Progenitor cell of endocrine pancreas (in vitro differentiated cells): ENCODE data around the gene PCDHA8. TPM values are rescaled to one million over a fixed set of nuclear protein-coding genes. Genes with fewer than 3 reads are reported as not detected.
"Not testable (repeated sequence)": the region's sequence is repeated elsewhere in the genome, so short reads cannot be mapped to it uniquely, and the experiment has no call there.

Source experiments
- DNase-seq: peaks from one replicate; pipeline ENCODE4 v3.0.0; 2021; ENCODE audit warnings: low spot score; ENCODE audit not compliant: unreplicated experiment
- H3K27ac Mint-ChIP-seq: 2 replicates; pipeline ENCODE4 v1.8.0; 2021; ENCODE audit warnings: mild to moderate bottlenecking, moderate library complexity, mixed read lengths
- H3K27me3 Mint-ChIP-seq: 2 replicates; pipeline ENCODE4 v1.8.0; 2021; ENCODE audit warnings: mixed read lengths
- H3K36me3 Mint-ChIP-seq: 2 replicates; pipeline ENCODE4 v1.8.0; 2022; ENCODE audit warnings: mixed read lengths; ENCODE audit not compliant: insufficient read depth
- H3K4me1 Mint-ChIP-seq: 2 replicates; pipeline ENCODE4 v1.8.0; 2021; ENCODE audit warnings: low read depth, mixed read lengths
- H3K4me3 Mint-ChIP-seq: 2 replicates; pipeline ENCODE4 v1.8.0; 2021; ENCODE audit warnings: low read depth, mild to moderate bottlenecking, moderate library complexity, mixed read lengths
- H3K9me3 Mint-ChIP-seq: 2 replicates; pipeline ENCODE4 v1.8.0; 2021; ENCODE audit warnings: low read depth, mixed read lengths
- CTCF ChIP-seq: fragments of 200-600 bp; sonication (generic); IDR thresholded peaks from one replicate; pipeline ENCODE4 v1.5.0; 2021; ENCODE audit warnings: antibody characterized with exemption, mild to moderate bottlenecking; ENCODE audit not compliant: unreplicated experiment
- total RNA-seq: library from RNA; stranded (reverse); gene quantifications from 2 replicates; pipeline ENCODE4 v1.2.1, GENCODE V29; 2021

PCDHA8 gene
- total RNA-seq, 1 donor from 2014 or later, result 4.9 TPM

DNA sequence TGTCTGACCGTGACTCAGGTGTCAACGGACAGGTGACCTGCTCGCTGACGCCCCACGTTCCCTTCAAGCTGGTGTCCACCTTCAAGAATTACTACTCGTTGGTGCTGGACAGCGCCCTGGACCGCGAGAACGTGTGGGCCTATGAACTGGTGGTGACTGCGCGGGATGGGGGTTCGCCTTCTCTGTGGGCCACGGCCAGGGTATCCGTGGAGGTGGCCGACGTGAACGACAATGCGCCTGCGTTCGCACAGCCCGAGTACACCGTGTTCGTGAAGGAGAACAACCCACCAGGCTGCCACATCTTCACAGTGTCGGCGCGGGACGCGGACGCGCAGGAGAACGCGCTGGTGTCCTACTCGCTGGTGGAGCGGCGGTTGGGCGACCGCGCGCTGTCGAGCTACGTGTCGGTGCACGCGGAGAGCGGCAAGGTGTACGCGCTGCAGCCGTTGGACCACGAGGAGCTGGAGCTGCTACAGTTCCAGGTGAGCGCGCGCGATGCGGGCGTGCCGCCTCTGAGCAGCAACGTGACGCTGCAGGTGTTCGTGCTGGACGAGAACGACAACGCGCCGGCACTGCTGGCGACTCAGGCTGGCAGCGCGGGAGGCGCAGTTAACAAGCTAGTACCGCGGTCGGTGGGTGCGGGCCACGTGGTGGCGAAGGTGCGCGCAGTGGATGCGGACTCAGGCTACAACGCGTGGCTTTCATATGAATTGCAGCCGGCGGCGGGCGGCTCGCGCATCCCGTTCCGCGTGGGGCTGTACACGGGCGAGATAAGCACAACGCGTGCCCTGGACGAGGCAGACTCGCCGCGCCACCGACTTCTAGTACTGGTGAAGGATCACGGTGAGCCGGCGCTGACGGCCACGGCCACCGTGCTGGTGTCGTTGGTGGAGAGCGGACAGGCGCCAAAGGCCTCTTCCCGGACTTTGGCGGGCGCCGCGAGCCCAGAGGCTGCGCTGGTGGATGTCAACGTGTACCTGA, 29.5 kb downstream of the PCDHA8 start:
- H3K27ac Mint-ChIP-seq, result no peak overlapping the region
- no peaks in the 10 kb centered on the region for H3K4me1 Mint-ChIP-seq
- no peak for DNase-seq
- H3K9me3 Mint-ChIP-seq, result peaks cover 21% of the 10 kb centered on the region
- H3K36me3 Mint-ChIP-seq, result peaks cover 61% of the 10 kb centered on the region
- no peak overlapping the region for H3K4me3 Mint-ChIP-seq
- no peaks in the 10 kb centered on the region for H3K27me3 Mint-ChIP-seq
- no peak for TF ChIP-seq CTCF

- no peaks in the 10 kb centered on the region for H3K4me1 Mint-ChIP-seq
- H3K27ac Mint-ChIP-seq, result peak within 1 kb of the TSS; percentile 99
- DNase-seq, result no peak
- peaks cover 36% of the 10 kb centered on the region for H3K9me3 Mint-ChIP-seq
- peak within 1 kb of the TSS; percentile 86 for H3K4me3 Mint-ChIP-seq
- H3K27me3 Mint-ChIP-seq, result no peaks in the 10 kb centered on the region
- peak; percentile 47 for TF ChIP-seq CTCF
- peaks cover 66% of the 10 kb centered on the region for H3K36me3 Mint-ChIP-seq
These were observed 34.4 kb downstream of the PCDHA8 start, which contains the start of gene PCDHA12 for GRCh38 chr5:140875085-140876065. PCDHA12 (plus strand) TSS chr5:140875308; CDS start chr5:140875473, 165 bp downstream.

- H3K4me1 Mint-ChIP-seq, DNase-seq, H3K4me3 Mint-ChIP-seq, H3K27me3 Mint-ChIP-seq: not testable (repeated sequence)
- H3K9me3 Mint-ChIP-seq, result peaks cover 47% of the 10 kb centered on the region
- H3K27ac Mint-ChIP-seq, result peak overlapping the region; percentile 33
- H3K36me3 Mint-ChIP-seq, result peaks cover 73% of the 10 kb centered on the region
These were observed 35.7 kb downstream of the PCDHA8 start for GRCh38 chr5:140876541-140877261.

DNA sequence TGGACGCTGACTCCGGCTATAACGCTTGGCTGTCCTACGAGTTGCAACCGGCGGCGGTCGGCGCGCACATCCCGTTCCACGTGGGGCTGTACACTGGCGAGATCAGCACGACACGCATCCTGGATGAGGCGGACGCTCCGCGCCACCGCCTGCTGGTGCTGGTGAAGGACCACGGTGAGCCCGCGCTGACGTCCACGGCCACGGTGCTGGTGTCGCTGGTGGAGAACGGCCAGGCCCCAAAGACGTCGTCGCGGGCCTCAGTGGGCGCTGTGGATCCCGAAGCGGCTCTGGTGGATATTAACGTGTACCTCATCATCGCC, 36.2 kb downstream of the PCDHA8 start:
- Mint-ChIP-seq H3K27ac (peak overlapping the region; percentile 20), H3K4me1 (no peaks in the 10 kb centered on the region), H3K9me3 (peaks cover 46% of the 10 kb centered on the region), H3K36me3 (peaks cover 74% of the 10 kb centered on the region), H3K27me3 (no peaks in the 10 kb centered on the region), H3K4me3 (no peak overlapping the region)
- no peak for TF ChIP-seq CTCF
- no peak for DNase-seq

- no peak for TF ChIP-seq CTCF
- Mint-ChIP-seq H3K27me3 (no peaks in the 10 kb centered on the region), H3K4me3 (no peak within 1 kb of the TSS), H3K36me3 (peaks cover 56% of the 10 kb centered on the region), H3K9me3 (peaks cover 40% of the 10 kb centered on the region), H3K27ac (peak within 1 kb of the TSS; percentile 62), H3K4me1 (no peaks in the 10 kb centered on the region)
- DNase-seq, result no peak
These were observed 41.1 kb downstream of the PCDHA8 start, which contains the start of gene PCDHA13 for GRCh38 chr5:140881889-140882590. PCDHA13 (plus strand) TSS chr5:140882124; CDS start chr5:140882269, 145 bp downstream.
